Smooth muscle cell (in vitro differentiated cells): ENCODE results near the gene ATP5F1D. TPM values are rescaled to one million over a fixed set of nuclear protein-coding genes. Genes with fewer than 3 reads are reported as not detected.

ENCODE experiments used
- DNase-seq: peaks from one replicate; lab custom pipeline; 2025; ENCODE audit not compliant: unreplicated experiment; lab: John Stamatoyannopoulos, UW
- H2AFZ ChIP-seq: fragments of 200-600 bp; sonication (generic); 2 replicates; pipeline ENCODE4 v1.6.0; 2016; ENCODE audit warnings: antibody characterized with exemption, low read depth, mild to moderate bottlenecking
- H3F3A ChIP-seq: fragments of 200-600 bp; sonication (generic); 2 replicates; pipeline ENCODE4 v1.6.0; 2017; ENCODE audit warnings: antibody characterized with exemption, low read depth
- H3K27ac ChIP-seq: fragments of 200-600 bp; sonication (generic); 2 replicates; pipeline ENCODE4 v1.5.1; 2016; ENCODE audit warnings: low read depth, mild to moderate bottlenecking
- H3K27me3 ChIP-seq: fragments of 200-600 bp; sonication (generic); 2 replicates; pipeline ENCODE4 v1.6.1; 2016; ENCODE audit warnings: low read depth, mild to moderate bottlenecking
- H3K36me3 ChIP-seq: fragments of 200-600 bp; sonication (generic); 2 replicates; pipeline ENCODE4 v1.5.1; 2016; ENCODE audit warnings: low read depth
- H3K4me1 ChIP-seq: fragments of 200-600 bp; sonication (generic); 2 replicates; pipeline ENCODE4 v1.5.1; 2016; ENCODE audit warnings: low read depth
- H3K4me2 ChIP-seq: fragments of 200-600 bp; sonication (generic); 2 replicates; pipeline ENCODE4 v1.6.0; 2016; ENCODE audit warnings: mild to moderate bottlenecking
- H3K4me3 ChIP-seq: fragments of 200-600 bp; sonication (generic); 2 replicates; pipeline ENCODE4 v1.5.1; 2016; ENCODE audit warnings: mild to moderate bottlenecking
- H3K79me2 ChIP-seq: fragments of 200-600 bp; sonication (generic); 2 replicates; pipeline ENCODE4 v1.6.0; 2016; ENCODE audit warnings: low read depth, mild to moderate bottlenecking
- H3K9ac ChIP-seq: fragments of 200-600 bp; sonication (generic); 2 replicates; pipeline ENCODE4 v1.6.0; 2016; ENCODE audit warnings: low read depth
- H3K9me3 ChIP-seq: fragments of 200-600 bp; sonication (generic); replicated peaks from 2 replicates; pipeline ENCODE4 v1.5.1; 2016; ENCODE audit warnings: low read depth
- H4K20me1 ChIP-seq: fragments of 200-600 bp; sonication (generic); 2 replicates; pipeline ENCODE4 v1.6.0; 2016; ENCODE audit warnings: low read depth
- CTCF ChIP-seq: fragments of 200-600 bp; sonication (generic); IDR thresholded peaks from 2 replicates; pipeline ENCODE4 v1.5.1; 2017; ENCODE audit warnings: borderline replicate concordance, mild to moderate bottlenecking, antibody characterized with exemption; ENCODE audit not compliant: insufficient read depth, poor library complexity, severe bottlenecking
- WGBS: methylation state at CpG from one replicate; pipeline ENCODE4 v1.1.7; 2016; ENCODE audit warnings: low lambda C conversion rate; 5-methylcytosine and 5-hydroxymethylcytosine counted together
- polyA plus RNA-seq: library from polyadenylated mRNA; unstranded; fragments of >200 nt; fragmentation: Nextera tagmentation; extraction: Ambion mirVana; gene quantifications from 2 replicates; pipeline ENCODE4 v1.2.1, GENCODE V29; 2016
- total RNA-seq: library from RNA; depleted of rRNA; stranded (reverse); fragments of >200 nt; gene quantifications from 2 replicates; pipeline ENCODE4 v1.2.3, GENCODE V29; 2014

ATP5F1D gene
- total and polyA plus RNA-seq, 2 experiments from 2014 or later = 68.8 to 272 TPM

GRCh38 chr19:1290703-1291651 is 49.4 kb downstream of the ATP5F1D start:
- Histone ChIP-seq H4K20me1 (peaks cover 59% of the 10 kb centered on the region), H3K4me3 (no peak overlapping the region), H3K27ac (no peak overlapping the region), H3K4me2 (no peak overlapping the region), H3K4me1 (peaks cover 14% of the 10 kb centered on the region), H3K79me2 (no peaks in the 10 kb centered on the region), H3K9me3 (no peaks in the 10 kb centered on the region), H3F3A (no peaks in the 10 kb centered on the region), H3K36me3 (no peaks in the 10 kb centered on the region), H2AFZ (no peak overlapping the region), H3K9ac (no peak overlapping the region), H3K27me3 (no peaks in the 10 kb centered on the region)
- WGBS = 92% methylated on average over 39 of the region's 40 CpGs
- no peak for TF ChIP-seq CTCF
- no peak for DNase-seq

DNA sequence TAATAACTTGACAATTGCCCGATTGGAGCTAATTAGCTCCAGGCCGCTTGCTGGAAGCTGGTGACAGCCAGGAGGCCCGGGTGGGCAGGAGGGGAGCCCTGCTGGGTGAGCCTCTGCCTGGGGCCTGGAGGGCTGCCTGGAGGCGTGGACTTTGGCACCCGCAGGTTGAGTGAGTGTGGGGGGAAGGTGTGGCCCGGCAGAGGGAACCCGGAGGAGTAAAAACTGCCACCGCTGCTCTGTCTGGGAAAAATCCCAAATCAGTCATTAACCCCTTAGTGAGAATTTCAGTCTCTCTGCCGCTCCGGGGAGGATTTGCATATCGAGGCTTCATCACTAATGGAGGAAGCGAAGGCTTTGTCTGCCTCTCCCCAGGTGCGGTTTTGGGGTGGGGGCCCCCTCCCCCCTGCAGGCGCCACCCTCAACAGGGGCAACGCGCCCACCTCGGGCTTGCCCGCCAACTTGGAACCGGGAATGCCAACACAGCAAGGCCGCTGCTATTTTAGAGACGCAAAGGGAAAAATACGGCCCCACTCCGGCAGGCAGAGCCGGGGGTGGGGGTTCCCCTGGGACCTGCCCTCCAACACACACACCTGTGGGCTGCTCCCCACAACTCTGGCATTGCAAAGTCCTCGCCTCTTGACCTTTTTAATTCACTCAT is 50.3 kb downstream of the ATP5F1D start:
- no peak overlapping the region for H3K9ac ChIP-seq
- H3F3A ChIP-seq = no peaks in the 10 kb centered on the region
- no peak for DNase-seq
- H3K27me3 ChIP-seq = no peaks in the 10 kb centered on the region
- WGBS = 83% methylated on average over 25 of the region's 25 CpGs
- H3K4me3 ChIP-seq = no peak overlapping the region
- H2AFZ ChIP-seq = no peak overlapping the region
- no peaks in the 10 kb centered on the region for H3K9me3 ChIP-seq
- H3K79me2 ChIP-seq = no peaks in the 10 kb centered on the region
- H3K27ac ChIP-seq = no peak overlapping the region
- H3K36me3 ChIP-seq = no peaks in the 10 kb centered on the region
- peaks cover 63% of the 10 kb centered on the region for H4K20me1 ChIP-seq
- TF ChIP-seq CTCF = no peak
- H3K4me2 ChIP-seq = no peak overlapping the region
- H3K4me1 ChIP-seq = peaks cover 11% of the 10 kb centered on the region

DNA sequence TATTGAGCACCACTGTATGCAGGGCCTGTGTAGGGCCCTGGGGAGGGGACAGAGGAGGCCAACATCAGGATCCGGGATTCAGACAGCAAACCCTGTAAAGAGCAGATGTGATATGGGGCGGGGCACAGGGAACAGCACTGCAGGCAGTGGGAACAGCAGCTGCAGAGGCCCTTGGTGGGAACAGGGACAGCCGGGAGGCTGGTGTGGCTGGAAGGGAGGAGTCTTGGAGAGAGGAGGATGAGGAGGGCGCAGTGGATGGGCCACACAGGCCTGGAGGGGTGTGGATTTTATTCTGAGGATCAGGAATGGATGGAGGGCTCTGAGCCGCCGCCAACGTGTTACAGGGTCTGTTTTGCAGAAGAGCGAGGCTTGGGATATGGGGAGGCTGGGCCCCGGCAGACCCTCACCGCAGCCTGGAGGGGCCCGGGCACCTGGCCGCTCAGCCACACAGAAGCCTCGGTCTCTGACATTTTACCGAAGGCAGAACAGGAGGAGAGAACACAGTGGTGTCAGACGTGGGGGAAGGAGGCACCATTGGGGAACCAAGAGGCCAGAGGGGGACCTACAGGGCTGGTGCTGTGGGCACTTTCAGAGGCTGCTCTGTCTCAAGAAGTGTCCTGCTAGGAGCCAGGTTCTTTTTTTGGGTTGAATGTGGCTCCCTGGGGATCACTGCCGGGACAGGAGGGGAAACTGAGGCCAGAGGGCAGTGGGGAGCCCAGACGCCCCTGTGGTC is 51.0 kb downstream of the ATP5F1D start:
- Histone ChIP-seq H3K9ac (no peak overlapping the region), H3K36me3 (no peaks in the 10 kb centered on the region), H3K4me3 (no peak overlapping the region), H2AFZ (no peak overlapping the region), H3K4me2 (no peak overlapping the region), H3K79me2 (no peaks in the 10 kb centered on the region), H3K27me3 (no peaks in the 10 kb centered on the region), H4K20me1 (peaks cover 63% of the 10 kb centered on the region), H3K27ac (no peak overlapping the region), H3K4me1 (peaks cover 5% of the 10 kb centered on the region), H3K9me3 (no peaks in the 10 kb centered on the region), H3F3A (no peaks in the 10 kb centered on the region)
- no peak for DNase-seq
- no peak for TF ChIP-seq CTCF
- WGBS = 90% methylated on average over 17 of the region's 17 CpGs
